ENCODE results near the gene GTF3A. TPM values are rescaled to one million over a fixed set of nuclear protein-coding genes. Genes with fewer than 3 reads are reported as not detected.

GTF3A gene
- total and polyA plus RNA-seq, 7 donors, result 141 to 285 (median 201) TPM

DNA sequence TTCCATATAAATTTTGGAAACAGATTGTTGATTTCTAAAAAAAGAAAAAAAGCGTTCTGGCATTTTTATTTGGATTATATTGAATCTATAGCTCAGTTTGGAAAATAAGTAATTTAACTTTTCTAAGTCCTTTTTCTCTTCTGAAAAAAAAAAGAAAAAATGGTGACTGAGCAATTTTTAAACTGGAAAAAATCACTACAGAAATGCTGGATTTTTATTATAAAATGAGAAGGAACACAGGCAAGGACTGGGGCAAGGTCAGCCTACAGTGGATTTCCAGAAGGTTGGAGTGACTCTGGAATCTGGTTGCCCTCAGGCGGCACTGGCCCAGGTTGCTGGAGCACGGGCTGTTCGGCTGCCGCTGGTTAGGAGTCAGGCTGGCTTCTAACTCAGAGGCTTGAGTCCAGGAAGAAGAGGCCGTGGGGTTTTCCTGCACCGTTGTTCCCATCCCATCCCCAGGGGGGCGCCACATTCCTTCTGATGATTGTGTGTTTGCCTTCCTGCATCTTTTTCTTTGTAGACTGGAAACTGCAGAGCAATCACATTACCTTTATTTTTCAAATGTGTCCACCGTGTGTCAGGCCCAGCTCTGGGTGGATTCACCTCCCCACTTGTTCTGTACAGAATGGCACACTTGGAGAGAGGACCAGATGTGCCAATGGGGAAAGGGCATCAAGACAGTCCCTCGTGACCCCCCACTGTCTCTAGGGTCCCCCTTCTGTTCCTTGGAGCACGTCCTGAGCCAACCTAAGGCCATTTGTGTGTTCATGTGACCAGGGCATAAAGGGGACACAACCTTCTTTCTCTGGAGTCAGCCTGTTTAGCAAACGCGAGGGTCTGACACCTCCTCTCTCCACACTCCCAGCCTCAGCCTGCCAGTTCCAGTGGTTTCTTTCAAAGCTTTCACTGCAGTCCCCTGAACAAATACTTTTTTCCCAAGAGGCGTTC, 44.5 kb upstream of the GTF3A start:
- WGBS, 3 donors, result 30 to 33% (median 32%) methylated on average over 13 to 14 of the region's 14 CpGs
- peak; percentile 46 to 76 for DNase-seq

DNA sequence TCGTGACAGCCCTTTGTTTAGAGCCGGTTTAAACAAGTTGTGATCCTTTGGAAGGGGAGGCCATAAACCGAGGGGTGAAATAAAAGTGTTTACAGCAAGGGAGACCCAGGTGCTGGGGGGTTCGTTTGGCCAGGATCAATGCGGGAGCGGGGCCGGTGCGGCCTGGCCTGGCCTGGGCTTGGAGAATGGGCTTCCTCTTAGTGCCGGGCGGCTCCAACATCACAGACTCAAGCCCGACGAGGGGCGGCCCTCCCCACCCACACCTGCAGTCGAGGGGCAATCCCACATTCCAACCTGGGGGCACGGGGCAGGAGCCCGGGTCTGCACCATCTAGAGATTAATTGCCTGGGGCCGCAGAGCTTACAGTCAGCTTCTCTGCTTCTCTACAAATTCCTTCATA, 42.8 kb upstream of the GTF3A start:
- ATAC-seq (no peak), DNase-seq (no peak)
- Histone ChIP-seq H3K27me3 (ENCODE audit: insufficient read depth in 3 of 3, low read length in 2 of 3) (peaks cover 0 to 3% (median 0%) of the 10 kb centered on the region in 3 donors), H3K9me3 (no peaks in the 10 kb centered on the region), H3K4me3 (no peak overlapping the region), H3K4me1 (no peaks in the 10 kb centered on the region), H3K27ac (no peak overlapping the region), H3K36me3 (ENCODE audit: insufficient read depth in 1 of 2, low read depth in 1 of 2) (no peaks in the 10 kb centered on the region)
- intact Hi-C loops (cut with DNase I), result loop anchor here in 1 of 2 donors (5.0 kb wide), 1 partner anchor 346 kb away; no protein-coding TSS in a partner anchor
- WGBS, 3 donors, result 63 to 73% (median 64%) methylated on average over 17 of the region's 17 CpGs
- TF ChIP-seq, protein P1, sequence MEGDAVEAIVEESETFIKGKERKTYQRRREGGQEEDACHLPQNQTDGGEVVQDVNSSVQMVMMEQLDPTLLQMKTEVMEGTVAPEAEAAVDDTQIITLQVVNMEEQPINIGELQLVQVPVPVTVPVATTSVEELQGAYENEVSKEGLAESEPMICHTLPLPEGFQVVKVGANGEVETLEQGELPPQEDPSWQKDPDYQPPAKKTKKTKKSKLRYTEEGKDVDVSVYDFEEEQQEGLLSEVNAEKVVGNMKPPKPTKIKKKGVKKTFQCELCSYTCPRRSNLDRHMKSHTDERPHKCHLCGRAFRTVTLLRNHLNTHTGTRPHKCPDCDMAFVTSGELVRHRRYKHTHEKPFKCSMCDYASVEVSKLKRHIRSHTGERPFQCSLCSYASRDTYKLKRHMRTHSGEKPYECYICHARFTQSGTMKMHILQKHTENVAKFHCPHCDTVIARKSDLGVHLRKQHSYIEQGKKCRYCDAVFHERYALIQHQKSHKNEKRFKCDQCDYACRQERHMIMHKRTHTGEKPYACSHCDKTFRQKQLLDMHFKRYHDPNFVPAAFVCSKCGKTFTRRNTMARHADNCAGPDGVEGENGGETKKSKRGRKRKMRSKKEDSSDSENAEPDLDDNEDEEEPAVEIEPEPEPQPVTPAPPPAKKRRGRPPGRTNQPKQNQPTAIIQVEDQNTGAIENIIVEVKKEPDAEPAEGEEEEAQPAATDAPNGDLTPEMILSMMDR (IDR thresholded peaks at IDR 0.05), result no peak

More for the DNA sequence above, 44.5 kb upstream of the GTF3A start:
- Histone ChIP-seq H3K36me3 (ENCODE audit: insufficient read depth in 1 of 2, low read depth in 1 of 2) (no peaks in the 10 kb centered on the region), H3K9me3 (no peaks in the 10 kb centered on the region), H3K4me3 (no peak overlapping the region), H3K4me1 (no peaks in the 10 kb centered on the region), H3K27me3 (ENCODE audit: insufficient read depth in 3 of 3, low read length in 2 of 3) (peaks cover 0 to 3% (median 0%) of the 10 kb centered on the region in 3 donors), H3K27ac (no peak overlapping the region)
- TF ChIP-seq, protein P1 (IDR thresholded peaks at IDR 0.05), result peak; percentile 34
- ATAC-seq, result peak; percentile 44 to 84 (median 74)
- intact Hi-C loops (cut with DNase I), result loop anchor here (5.0 to 10.0 kb wide), 3 partner anchors 155 to 347 kb away; no protein-coding TSS in a partner anchor

- Histone ChIP-seq H3K36me3 (ENCODE audit: insufficient read depth in 1 of 2, low read depth in 1 of 2) (no peaks in the 10 kb centered on the region), H3K27ac (no peak overlapping the region), H3K9me3 (no peaks in the 10 kb centered on the region), H3K4me1 (no peaks in the 10 kb centered on the region), H3K4me3 (no peak overlapping the region), H3K27me3 (ENCODE audit: insufficient read depth in 3 of 3, low read length in 2 of 3) (peaks cover 0 to 3% (median 0%) of the 10 kb centered on the region in 3 donors)
- DNase-seq (no peak), ATAC-seq (no peak)
- intact Hi-C loops (cut with DNase I), result loop anchor here in 1 of 2 donors (5.0 kb wide), 1 partner anchor 344 kb away; no protein-coding TSS in a partner anchor
- WGBS, 3 donors, result 77 to 82% (median 77%) methylated on average over 22 of the region's 22 CpGs
- TF ChIP-seq, protein P1 (IDR thresholded peaks at IDR 0.05), result no peak
Measured at GRCh38 chr13:27383104-27383921, 41.1 kb upstream of the GTF3A start.

- whole genome bisulfite sequencing, 3 donors, result 73 to 90% (median 84%) methylated on average over 4 of the region's 4 CpGs
- Histone ChIP-seq H3K36me3 (ENCODE audit: insufficient read depth in 1 of 2, low read depth in 1 of 2) (no peaks in the 10 kb centered on the region), H3K4me1 (no peaks in the 10 kb centered on the region), H3K9me3 (no peaks in the 10 kb centered on the region), H3K27me3 (ENCODE audit: insufficient read depth in 3 of 3, low read length in 2 of 3) (peaks cover 0 to 3% (median 0%) of the 10 kb centered on the region in 3 donors), H3K4me3 (no peak overlapping the region), H3K27ac (no peak overlapping the region)
- intact Hi-C loops (cut with DNase I), result loop anchor here in 1 of 2 donors (5.0 kb wide), 1 partner anchor 343 kb away; no protein-coding TSS in a partner anchor
- DNase-seq (no peak), ATAC-seq (no peak)
- TF ChIP-seq, protein P1 (IDR thresholded peaks at IDR 0.05), result no peak
Measured at GRCh38 chr13:27384285-27384684, 40.1 kb upstream of the GTF3A start.
